GM18867 (cell line): Measurements from ENCODE around the gene NDUFB4.
"Not testable (repeated sequence)": the region's sequence is repeated elsewhere in the genome, so short reads cannot be mapped to it uniquely, and the experiment has no call there.

Experiments used
- ATAC-seq: cut with Tn5 transposase; IDR thresholded peaks from one replicate; pipeline ENCODE4 v1.9.1; 2021; ENCODE audit warnings: mild to moderate bottlenecking, moderate library complexity; ENCODE audit not compliant: unreplicated experiment

The NDUFB4 gene

GRCh38 chr3:120636795-120637401 is 40.8 kb downstream of the NDUFB4 start:
- ATAC-seq = no peak

DNA sequence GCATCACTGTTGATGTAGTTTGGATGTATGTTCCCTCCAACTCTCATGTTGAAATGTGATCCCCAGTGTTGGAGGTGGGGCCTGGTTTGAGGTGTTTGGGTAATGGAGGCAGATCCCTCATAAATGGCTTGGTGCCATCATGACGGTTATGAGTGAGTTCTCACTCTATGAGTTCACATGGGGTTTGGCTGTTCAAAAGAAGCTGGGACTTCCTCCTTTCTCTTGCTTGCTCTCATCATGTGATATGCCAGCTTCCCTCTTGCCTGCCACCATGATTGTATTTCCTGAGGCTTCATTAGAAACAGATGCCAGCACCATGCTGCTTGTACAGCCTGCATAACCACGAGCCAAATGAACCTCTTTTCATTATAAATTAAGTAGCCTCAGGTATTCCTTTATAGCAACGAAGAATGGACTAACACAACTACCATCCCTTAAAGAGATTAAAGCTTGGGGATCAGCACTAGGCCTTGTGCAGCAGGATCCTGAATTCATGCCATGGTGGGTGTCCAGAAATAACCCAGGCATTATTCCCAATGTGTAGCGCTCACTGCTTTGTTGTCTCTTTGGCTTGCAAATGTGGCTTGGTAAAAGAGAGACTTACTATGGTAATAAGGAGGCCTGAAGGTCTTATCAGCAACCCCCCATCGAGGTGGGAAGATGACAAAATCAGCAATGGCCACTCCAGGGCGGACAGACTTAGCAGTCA is 41.9 kb downstream of the NDUFB4 start:
- ATAC-seq = no peak

- not testable (repeated sequence) for ATAC-seq
Measured at GRCh38 chr3:120638820-120639219, 42.7 kb downstream of the NDUFB4 start.

DNA sequence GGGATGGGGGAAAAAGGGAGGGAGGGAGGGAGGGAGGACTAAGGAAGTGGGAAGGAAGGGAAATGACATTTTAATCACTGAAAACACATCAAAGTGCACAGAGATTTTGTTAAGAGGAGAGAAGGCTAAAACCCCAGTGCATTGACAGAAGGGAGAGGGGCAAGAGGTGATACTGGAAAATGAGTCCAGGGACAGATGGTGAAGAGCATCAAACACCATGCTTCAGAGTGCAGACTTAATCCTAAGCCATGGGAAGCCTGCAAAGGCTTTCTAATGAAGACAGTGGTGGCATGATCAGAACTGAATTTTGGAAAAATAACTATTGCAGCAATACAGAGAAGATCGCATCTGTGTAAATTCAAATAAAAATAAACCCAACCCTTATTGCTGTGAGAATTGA is 44.1 kb downstream of the NDUFB4 start:
- ATAC-seq = no peak

- ATAC-seq = no peak
Measured at GRCh38 chr3:120641696-120642246, 45.6 kb downstream of the NDUFB4 start.

- no peak for ATAC-seq
Measured at GRCh38 chr3:120642368-120642948, 46.3 kb downstream of the NDUFB4 start.

DNA sequence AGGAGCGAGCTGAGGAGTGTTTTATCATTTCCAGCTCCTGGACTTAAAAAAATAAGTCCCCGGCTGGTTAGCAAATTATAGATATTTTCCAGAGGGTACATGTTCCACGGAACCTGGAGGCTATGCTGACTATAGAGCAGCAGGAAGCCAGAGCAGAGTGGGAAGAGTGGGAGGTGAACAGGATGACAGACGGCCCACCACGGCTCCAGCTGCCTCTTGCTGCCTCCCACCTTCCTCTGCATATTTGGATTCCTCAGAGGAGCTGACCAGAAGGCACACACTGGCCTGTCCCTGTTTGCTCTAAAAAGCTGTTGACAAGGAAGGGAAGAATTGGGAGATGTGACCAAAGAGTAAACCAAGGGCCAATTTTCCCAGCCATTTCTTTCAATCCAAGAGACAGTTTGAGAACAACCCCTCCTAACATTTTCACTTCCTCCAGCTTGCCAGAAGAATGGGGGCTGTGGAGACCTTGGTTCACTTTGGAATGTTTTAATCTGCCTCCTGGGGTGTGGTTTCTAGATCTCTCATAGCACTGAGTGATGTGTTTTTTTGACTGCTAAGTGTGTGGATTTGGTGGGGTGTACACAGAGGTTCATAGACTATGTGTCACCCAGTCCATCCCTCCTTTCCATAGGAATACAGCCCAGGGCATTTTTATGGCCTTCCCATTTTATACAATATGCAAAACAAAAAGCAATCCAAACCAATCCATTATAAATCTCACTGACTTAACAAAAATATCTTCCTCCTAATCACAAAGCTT is 49.1 kb downstream of the NDUFB4 start:
- ATAC-seq = no peak

- ATAC-seq = no peak
Measured at GRCh38 chr3:120646771-120647432, 50.8 kb downstream of the NDUFB4 start.

DNA sequence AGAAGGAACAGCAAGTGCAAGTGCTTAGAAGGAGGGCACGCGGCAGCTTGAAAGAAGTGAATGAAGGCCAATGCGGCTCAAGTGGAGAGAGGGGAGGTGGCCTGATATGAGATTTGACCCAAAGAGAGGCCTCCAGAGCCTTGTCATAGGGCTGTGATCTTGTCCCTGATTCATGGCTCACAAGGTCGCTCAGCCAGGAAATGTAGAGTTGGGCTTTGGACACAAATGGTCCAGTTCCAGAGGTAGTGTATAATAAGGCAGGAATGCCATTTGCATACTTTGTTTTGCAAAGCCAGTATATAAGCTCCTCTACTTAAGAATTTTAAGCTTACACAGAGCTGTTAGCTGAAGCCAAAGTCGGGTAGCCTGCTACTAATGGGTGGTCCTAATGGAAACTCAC is 52.2 kb downstream of the NDUFB4 start:
- no peak for ATAC-seq

- ATAC-seq = no peak
Measured at GRCh38 chr3:120649830-120650233, 53.7 kb downstream of the NDUFB4 start.

GRCh38 chr3:120650311-120650710 is 54.2 kb downstream of the NDUFB4 start:
- no peak for ATAC-seq
